Renal cortex interstitium (tissue), 11 donors: ENCODE measurements around the gene NR2C1. TPM values are rescaled to one million over a fixed set of nuclear protein-coding genes. Genes with fewer than 3 reads are reported as not detected.
A peak's percentile ranks its signal among the peaks of the same experiment; 100 is the strongest.
"Not testable (repeated sequence)": the region's sequence is repeated elsewhere in the genome, so short reads cannot be mapped to it uniquely, and the experiment has no call there.

Experiments
- DNase-seq, 11 donors: peaks; one replicate each; pipeline ENCODE4 v3.0.0-alpha.2; 2013; ENCODE audit warnings: low read depth in 9 of 11, low spot score in 4 of 11; ENCODE audit errors: extremely low read depth in 1 of 11
- polyA plus RNA-seq, 3 donors: library from polyadenylated mRNA; unstranded; fragments of 120-200 nt; gene quantifications; one replicate each; pipeline ENCODE4 v1.2.1, GENCODE V29; 2013; ENCODE audit not compliant: insufficient read length in 3 of 3

NR2C1 gene
- polyA plus RNA-seq, 3 donors, result 66.8 to 82.0 (median 74.1) TPM

DNA sequence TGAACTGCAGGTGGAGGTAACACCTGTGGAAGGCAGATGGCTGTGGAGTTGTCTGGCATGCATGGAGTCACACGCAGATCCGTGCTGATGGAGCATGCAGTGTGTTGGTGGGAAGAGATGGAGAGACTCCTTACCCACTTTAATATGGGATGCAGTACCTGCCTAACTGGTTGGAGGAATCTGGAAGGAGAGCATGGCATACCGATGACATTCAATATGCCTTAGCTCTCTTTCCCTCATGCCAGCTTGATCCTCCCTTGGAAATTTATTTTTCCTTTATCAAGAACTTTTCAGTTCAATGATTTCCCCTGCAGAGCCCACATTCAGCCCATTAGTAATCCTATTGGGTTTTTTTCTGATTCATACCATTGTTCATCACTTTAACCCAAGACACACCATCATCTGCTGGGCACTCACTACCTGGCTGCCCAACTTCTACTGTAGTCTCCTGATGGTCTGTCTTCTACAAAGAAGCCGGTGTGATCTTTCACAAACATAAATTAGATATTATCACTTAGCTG is 25.9 kb upstream of the NR2C1 start:
- DNase-seq, result no peak

DNA sequence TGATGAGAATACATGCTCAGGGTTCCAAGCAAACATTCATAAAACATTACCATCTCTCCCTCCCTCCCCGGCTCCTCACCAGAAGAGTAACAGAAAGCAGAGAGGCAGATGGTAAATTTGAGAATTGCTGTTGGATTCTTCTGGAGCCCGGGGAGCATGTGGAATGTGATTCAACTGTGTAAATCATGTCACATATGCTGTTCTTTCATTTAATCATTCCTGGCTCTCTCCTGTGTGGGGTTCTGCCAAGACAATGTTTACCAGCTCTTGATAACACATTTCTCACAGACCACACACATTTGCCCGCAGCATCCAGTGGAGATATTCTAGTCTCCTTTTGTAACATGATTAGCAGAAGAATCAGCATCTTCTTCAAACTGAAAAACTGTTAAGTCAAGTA is 23.4 kb upstream of the NR2C1 start:
- DNase-seq, result peak in 1 of 11 donors; percentile 31

DNA sequence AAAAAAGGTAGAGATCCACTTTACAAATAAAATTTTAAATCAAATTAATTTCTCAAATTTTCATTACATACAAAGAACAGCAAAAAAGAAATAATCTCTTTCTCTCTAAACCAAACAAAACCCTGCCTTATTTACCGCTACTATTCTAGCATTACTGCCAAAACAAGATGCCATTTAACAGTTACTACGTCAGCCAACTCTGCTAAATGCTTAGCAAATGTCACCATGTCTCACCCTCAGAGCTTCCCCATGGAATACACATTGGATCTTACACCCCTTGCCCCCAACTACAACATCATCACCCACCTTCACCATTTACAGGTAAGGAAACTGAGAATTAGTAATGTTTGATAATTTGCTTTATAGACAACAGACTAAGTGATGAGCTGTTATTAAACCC is 23.0 kb upstream of the NR2C1 start:
- DNase-seq, result no peak

DNA sequence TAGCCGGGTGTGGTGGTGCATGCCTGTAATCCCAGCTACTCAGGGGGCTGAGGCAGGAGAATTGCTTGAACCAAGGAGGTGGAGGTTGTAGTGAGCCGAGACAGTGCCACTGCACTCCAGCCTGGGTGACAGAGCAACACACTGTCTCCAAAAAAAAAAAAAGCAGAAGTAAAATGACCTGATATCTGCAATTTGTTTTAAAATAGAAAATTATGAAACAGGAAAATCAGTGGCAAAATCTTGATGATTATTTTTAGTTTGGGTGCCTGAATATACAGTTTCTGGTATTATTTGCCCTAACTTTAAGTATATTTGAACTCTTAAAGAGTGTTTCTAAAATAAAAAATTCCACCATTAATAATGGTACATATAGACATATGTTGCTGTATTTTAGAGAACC is 22.4 kb upstream of the NR2C1 start:
- not testable (repeated sequence) for DNase-seq

DNA sequence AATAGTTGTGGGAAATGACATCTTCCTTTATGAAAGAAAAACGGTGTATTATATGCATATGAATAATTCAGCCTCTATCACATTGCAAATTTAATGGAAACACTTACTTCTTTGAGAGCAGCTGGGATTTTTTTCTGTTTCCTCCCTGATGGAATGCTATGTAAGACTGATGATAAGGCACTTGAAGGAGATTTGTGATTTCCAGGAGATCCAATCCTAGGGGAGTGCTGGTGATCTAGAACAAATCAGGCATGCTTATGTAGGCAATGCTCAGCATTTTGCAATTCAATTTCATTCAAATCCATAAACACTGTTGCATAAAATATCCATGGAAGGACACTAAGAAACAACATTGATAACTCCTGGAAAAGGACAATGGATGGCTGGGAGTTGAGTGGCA is 16.0 kb upstream of the NR2C1 start:
- no peak for DNase-seq

DNA sequence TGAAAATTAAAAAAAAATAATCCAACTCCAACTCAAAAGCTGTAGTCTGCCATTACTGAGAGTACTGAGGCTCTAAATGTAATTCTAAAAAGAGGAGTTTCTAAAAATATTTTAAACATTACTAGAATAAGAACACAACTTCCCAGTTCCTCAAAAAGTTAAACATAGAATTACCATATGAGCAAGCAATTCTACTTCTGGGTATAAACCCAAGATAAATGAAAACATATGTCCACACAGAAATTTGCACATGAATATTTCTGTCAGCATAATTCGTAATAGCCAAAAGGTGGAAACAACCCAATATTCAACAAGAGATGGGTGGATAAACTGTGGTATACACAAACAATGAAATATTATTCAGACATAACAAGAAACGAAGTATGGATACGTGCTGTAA is 15.0 kb upstream of the NR2C1 start:
- no peak for DNase-seq

DNA sequence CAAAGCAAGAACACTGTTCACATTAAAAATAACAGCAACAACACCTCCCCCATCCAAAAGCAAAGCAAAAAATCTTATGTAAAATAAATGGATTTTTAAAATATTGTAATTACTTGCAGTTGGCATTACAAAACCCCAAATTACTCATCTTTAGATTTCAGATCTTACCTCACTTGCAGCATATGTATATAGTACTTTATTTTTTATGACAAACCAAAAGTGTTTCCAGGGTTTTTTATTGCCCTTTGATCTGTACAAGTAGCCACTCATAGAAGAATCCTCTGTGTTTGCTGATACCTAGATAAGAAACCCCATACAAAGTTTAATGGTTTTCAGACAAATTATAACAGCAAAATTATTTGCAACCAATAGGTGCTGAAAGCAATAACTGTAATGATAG is 12.2 kb upstream of the NR2C1 start:
- no peak for DNase-seq

DNA sequence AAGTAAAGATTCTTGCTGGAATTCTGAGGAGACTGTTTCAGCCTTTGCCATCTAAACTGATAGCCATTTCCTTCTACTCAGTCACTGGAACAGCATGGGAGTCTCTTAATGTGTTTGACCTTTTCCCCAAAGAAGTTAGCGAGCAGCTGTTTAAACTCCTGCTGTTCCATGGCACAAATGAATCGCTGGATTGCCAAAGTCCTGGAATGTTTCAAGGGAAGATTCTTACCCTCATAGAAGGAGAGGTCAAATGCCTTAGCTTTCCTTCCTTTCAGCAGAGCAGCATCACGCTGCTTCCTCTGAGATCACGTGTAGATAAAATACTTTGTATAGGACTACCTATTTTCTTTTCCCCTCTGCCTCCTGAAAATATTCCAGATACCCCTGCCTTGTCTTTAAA is 10.5 kb upstream of the NR2C1 start:
- peak in 8 of 11 donors; percentile 27 to 77 (median 46) for DNase-seq

DNA sequence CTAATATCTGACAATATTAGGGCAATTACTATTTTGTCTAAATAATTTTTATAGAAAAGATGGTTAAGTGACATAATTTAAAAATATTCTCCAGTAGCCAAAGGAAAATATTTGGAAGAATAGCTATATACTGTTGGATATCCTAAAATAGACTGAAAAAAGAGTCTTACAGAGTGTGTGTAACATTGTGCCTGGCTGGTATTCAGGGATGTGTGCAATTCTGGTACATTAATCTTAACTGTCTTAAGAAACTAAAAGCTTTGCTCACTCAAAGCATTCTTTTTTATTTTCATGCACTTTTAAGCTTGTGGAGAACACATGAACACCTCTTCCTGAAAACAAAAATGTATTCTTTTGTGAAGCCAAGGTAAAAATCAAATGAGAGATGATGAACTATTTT is 10.1 kb upstream of the NR2C1 start:
- no peak for DNase-seq

DNA sequence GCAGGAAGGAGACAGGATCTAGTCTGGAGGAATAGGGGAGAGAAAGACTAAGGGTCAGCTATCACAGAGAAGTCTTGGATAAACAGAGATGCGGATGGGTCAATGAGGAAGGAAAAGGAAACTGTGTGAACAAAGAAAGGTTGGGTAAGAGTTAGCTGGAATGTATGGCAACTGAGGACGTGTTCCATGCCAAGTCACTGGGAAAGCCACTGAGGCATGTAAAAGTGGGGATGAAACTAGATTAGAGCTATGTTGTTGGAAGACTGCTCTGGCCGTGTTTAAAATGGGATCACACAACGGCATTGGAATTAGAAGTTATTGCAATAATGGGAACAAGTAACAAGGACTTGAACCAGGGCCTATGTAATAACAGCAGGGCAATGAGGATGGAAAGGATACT is 3.9 kb upstream of the NR2C1 start:
- no peak for DNase-seq

DNA sequence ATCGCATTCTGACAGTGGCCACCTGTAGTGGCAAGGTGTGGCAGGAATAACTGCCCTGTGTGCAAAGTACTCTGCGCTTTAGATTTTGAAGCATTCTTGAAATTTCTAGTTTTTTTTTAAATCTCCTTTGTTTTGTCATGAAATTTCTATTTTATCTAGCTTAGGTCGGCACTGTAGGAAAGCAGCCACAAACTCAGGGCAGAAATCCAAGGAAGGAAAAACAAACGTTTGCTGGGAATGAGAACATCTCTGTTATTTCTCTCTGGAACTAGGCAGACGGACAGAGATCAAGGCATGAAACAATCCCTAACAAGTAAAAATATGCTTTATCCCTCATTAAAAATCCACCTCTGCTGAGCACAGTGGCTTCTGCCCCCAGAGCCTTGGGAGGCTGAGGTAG is 1.3 kb upstream of the NR2C1 start:
- no peak for DNase-seq

DNA sequence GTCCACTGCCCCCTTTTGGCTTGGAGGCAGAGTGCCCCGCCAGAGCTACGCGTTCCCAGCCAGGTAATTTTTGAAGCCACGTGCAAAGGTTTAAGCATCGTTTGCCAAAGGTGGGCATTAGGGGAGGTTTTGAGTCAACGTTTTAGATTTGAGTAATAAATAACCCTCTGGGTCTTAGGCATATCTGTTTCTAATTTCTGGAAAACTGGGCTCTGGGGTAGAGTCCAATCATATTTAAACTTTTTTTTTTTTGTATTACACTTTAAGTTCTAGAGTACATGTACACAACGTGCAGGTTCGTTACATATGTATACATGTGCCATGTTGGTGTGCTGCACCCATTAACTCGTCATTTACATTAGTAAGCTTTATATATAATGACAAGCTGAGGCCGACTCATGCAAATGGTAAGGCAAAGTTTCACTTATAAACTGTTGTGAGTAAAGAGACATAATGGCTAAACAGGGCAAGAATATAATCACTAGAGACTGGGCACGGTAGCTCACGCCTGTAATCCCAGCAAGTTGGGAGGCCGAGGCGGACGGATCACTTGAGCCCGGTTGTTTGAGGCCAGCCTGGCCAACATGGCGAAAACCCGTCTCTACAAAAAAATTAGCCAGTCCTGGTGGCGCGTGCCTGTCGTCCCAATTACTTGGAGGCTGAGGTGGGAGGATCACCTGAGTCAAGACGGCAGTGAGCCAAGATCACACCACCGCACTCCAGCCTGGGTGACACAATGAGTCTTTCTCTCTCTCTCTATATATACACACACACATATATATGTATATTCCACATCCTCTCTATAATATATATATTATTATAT is 491 bp upstream of the NR2C1 start:
- no peak for DNase-seq

DNA sequence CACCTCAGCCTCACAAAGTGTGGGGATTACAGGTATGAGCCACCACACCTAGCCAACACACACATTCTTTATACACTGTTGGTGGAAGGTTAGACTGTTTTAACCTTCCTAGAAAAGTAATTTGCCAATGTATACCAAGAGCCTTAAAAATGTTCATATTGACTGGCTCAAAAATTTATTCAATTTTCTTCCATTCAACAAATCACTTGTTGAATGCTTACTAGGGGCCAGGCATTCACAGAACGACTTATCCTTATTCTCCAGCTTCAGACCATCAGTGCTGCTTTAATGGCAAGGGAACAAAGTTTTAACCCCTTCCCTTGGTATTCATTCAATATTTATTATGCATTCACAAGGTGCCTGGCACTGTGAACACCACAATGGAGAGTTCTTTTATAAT is 3.0 kb downstream of the NR2C1 start:
- DNase-seq, result no peak

DNA sequence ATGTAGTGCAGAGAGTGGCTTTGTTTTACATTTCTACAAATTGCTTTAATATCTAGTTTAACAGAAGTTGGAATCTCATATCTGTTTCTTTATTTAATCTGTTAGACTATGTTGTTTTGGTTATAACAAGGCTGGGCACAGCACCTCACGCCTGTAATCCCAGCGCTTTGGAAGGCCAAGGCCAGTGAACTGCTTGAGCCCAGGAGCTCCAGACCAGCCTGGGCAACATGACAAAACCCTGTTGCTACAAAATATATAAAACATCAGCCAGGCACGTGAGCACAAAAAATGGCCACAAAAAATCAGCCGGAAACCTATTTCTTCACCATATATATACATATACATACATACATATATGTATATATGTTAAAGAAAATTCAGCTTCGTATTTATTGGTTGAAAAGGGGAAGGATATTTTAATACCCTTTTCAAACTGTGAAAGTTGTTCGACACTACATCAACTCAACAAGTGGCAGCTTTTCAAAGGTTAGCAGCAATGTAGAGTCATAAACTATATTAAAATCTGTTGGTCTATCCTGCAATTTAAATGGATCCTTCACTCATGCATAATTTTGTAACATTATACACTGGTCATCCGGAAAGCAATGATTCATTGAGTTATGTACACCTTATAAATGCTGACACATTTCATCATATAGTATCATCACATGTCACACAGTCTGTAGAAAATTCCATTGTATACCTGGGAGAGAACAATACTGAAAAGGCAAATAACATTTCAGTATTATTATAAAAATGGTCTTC is 7.1 kb downstream of the NR2C1 start:
- DNase-seq, result no peak

DNA sequence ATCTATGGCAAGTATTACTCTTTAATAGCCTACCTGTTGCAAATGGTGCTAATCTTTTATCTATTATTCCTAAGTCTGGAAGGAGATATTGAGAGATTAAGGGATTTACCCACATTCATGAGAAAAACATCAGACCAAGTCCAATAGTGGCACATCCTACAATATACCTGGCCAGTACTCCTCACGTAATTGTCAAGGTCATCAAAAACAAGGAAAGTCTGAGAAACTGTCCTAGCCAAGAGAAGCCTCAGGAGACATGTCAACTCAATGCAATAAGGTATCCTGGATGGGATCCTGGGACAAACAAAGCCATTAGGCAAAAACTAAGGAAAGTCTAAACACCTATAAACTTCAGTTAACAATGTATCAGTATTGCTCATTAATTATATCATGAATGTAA is 12.5 kb downstream of the NR2C1 start:
- no peak for DNase-seq

DNA sequence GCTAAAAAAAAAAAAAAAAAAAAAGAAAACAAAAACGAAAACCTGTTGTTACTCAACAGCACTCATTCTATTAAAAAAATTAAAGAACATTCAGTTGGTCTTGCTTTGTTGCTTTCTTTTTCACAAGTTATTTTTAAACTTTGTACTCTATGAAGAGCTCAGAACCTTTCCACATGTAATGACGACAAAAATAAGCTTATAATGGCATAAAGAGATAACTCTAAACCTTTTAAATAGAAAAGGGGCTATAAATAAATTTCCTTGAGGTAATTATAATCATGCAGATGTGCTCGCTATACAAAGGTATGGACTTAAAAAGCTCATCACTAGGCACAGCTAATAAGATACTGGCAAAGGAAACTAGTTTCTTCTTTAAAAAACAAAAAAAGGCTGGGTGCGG is 13.4 kb downstream of the NR2C1 start:
- no peak for DNase-seq

DNA sequence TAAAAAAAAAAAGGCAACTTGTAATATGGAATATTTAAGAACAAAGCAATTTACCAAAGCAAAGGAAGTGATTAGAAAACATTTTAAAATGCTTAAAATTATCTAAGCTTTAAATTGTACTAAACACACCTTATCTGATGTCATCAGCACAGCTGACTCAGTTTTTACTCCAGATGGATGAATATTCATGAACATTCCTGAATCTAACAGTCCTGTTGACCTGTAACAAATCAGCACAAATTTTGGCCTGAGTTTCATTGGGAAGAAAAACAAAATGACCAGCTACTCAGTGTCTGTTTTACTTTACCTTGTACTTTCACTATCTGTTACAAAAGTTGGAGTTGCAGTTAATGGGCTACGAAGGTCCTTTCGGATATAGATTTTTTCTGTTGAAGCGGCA is 16.0 kb downstream of the NR2C1 start:
- DNase-seq, result no peak

DNA sequence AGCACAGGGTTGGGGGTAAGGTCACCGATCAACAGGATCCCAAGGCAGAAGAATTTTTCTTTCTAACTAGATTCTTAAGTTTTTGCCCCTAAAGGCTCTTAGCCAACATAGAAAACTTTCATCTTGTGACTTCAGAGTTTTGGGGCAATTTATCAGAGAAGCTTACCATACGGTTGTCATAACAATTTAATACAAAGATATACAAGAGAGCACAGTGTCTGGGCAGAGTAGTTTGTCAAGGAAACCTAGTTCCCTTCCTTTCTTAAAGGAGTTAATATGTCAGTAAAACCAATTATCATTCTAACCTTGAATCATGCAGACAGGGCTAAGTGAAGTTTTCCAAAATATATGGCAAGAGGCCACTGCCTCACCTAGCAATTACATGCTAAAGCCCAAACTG is 18.4 kb downstream of the NR2C1 start:
- no peak for DNase-seq

DNA sequence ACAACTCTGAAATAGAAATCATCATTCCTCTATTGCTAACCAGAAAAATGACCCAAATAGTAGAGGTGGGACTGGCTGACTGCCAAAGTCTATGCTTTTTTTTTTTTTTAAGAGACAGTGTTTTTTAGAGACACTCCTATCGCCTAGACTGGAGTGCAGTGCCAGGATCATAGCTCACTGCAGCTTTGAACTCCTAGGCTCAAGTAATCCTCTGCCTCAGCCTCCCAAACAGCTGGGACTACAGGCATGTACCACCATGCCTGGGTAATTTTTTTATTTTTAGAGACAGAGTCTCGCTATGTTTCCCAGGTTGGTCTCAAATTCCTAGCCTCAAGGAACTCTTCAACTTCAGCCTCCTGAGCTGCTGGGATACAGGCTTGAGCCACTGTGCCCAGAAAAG is 19.2 kb downstream of the NR2C1 start:
- DNase-seq, result no peak

DNA sequence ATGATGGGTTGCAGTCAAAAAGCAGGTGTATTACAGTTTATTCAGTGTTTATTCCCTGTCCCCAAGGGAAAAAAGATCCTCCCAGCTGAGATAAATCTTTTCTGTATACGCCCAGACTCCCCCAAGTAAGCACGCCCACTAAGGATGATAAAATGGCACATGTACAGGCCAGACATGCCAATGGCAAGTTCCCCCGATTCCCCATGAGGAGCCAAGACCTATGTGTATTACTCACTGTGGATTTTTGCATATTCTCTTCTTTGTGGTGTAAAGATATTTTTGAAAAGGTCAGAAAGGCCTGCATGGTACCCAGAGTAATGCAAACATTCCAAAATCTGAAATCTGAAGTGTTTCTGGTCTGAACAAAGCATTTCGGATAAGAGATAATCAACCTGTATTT is 22.2 kb downstream of the NR2C1 start:
- no peak for DNase-seq
